PC-9 (cell line): ENCODE data around the gene SH3RF3.

Source experiments
- CTCF ChIP-seq: fragments of 200-600 bp; sonication (generic); conservative IDR thresholded peaks from 2 replicates; pipeline ENCODE4 v1.6.1; 2017; ENCODE audit warnings: mixed run types, antibody characterized with exemption, mild to moderate bottlenecking, moderate library complexity
- EZH2 ChIP-seq: fragments of 200-600 bp; sonication (generic); IDR thresholded peaks from 2 replicates; pipeline ENCODE4 v1.8.0; 2017; ENCODE audit warnings: antibody characterized with exemption, low read depth

- TF ChIP-seq CTCF (no peak), EZH2 (no peak)
Observed at GRCh38 chr2:109374548-109375130, 245.6 kb downstream of the SH3RF3 start.
